HT-29 (cell line): ENCODE data around the gene HARBI1. TPM values are rescaled to one million over a fixed set of nuclear protein-coding genes. Genes with fewer than 3 reads are reported as not detected.

Experiments
- DNase-seq: peaks from one replicate; pipeline ENCODE4 v3.0.0-alpha.2; 2015; ENCODE audit warnings: low spot score
- total RNA-seq: library from RNA; depleted of rRNA; stranded (reverse); fragments of >200 nt; shearing (Covaris generic); gene quantifications from 2 replicates; pipeline ENCODE4 v1.2.3, GENCODE V29; 2014; rRNA removed

The HARBI1 gene, protein sequence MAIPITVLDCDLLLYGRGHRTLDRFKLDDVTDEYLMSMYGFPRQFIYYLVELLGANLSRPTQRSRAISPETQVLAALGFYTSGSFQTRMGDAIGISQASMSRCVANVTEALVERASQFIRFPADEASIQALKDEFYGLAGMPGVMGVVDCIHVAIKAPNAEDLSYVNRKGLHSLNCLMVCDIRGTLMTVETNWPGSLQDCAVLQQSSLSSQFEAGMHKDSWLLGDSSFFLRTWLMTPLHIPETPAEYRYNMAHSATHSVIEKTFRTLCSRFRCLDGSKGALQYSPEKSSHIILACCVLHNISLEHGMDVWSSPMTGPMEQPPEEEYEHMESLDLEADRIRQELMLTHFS
- 8.0 and 8.3 TPM in 2 replicates for total RNA-seq

DNA sequence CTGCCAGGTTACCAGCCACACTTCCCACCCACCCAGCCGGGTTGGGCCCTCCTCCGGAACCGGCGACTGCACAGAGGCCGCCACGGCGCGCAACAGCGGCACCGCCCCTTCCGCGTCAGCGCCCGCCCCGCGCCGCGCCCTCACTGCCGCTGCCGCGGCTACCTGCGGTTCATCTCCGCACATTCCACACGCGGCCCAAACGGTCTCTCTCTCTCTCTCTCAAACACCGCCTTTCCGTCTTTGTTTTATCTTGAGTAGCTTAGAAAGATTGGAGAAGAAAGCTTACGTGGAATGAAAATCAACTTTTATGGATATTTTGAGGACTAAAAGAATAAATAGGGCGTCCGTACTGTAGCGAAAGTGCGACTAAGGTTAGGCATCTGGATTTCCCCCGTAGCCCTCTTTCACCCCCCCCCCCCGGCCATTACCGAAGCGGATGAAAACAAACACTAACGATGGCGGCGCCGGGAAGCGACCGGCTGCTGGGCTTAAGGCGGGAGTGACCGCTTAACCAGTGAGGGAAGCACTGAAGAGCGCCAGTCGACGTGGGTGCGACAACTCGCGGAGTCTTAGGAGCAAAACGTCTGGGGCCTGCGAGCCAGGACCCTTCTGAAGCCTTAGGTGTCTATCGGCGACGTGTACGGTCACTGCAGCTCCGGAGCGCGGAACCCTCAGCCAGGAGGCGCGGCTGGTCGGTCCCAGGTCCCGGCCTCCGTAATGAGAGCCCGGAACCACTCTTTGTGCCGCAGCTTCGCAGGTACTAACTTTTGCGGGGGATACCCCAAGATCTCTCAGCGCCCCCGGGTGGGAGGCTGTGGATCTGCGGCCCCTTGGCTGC lies at the start of gene HARBI1, which contains the start of gene ATG13:
TSS of gene HARBI1 (minus strand) at position 94 of the 838 bp plus-strand sequence. CDS start 990 bp downstream, outside the sequence.
TSS of gene ATG13 (plus strand) at position 420 of the 838 bp plus-strand sequence. CDS start 26,739 bp downstream, outside the sequence.
- DNase-seq, result peak; percentile 96

DNA sequence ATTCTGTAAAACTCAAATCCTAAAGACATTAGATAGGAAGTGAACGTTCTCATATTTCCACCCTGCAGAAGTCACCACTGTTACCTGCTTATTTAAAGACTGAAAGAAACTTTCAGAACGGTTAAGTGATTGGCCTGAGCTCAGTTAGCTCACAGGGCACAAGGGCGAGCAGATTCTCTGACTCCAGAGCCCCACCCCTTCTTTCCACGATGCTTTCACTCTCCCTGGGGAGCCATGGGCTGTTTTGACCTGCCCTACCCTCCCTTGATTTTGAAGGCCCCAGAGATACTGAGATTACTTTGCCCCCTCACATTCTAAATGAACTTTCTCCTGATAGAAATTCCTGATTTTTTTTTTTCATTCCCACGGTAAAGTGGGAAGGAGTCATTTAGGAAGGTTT lies 49.5 kb upstream of the HARBI1 start:
- DNase-seq, result no peak

DNA sequence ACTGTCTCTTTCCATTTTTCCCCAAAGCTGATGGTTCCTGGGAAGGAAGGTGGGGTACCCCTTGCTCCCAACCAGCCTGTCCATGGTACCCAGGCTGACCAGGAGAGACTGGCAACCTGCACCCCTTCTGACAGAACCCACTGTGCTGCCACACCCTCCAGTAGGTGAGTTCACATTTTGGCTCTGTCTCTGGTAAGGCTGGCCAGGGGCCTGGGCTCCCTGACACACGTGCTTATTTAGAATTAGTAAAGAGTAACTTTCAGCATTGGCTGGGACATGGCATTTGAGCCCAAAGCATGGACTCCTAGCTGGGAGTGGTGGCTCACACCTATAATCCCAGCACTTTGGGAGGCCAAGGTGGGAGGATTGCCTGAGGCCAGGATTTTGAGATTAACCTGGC lies 48.3 kb upstream of the HARBI1 start:
- no peak for DNase-seq

DNA sequence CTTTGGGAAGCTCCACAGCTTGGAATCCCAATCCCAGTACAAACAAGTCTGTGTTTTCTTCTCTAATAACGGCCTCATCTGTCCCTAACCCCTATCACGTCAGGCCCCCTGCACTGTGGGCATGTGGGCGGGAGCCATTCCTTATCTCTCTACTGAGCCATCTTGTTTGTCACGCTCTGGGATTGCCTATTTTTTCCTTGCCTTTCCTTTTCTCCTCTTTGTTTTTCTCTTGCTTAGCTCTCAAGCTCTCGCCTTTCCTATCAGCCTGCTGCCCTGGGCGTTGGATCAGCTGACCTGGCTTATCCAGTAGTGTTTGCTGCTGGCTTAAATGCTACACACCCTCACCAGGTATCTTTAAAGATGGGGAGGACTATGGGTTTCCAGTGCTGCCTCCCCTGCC lies 47.6 kb upstream of the HARBI1 start:
- no peak for DNase-seq

DNA sequence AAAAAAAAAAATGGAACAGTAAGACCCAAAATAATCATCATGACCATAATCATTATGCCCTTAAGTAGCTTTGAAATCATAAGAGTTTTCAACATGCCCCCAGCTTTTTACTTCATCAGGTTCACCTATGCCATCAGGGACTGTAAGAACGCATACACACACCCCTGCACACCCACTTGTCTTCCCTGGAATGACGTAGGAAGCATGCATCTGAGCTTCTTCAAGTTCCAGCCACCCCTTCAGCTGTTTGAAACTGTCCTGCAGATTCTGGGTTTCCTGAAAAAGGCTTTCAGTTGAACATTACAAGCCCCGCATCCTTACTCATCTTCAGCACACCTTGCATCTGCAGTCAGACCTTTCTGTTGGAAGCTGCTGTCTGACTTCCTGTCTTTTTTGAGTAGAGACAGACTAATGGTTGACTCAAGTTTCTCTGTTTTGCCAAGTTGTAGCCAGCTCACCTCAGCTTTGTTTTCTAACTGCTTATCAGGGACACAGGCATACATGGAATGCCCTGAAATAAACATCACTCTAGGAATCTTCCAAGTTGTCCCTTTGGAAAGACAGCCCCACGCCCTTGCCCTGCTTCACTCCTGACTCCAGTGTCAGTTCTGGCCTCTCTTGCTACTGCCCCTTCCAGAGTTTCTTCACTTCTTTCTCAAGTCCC lies 46.4 kb upstream of the HARBI1 start:
- DNase-seq, result no peak

DNA sequence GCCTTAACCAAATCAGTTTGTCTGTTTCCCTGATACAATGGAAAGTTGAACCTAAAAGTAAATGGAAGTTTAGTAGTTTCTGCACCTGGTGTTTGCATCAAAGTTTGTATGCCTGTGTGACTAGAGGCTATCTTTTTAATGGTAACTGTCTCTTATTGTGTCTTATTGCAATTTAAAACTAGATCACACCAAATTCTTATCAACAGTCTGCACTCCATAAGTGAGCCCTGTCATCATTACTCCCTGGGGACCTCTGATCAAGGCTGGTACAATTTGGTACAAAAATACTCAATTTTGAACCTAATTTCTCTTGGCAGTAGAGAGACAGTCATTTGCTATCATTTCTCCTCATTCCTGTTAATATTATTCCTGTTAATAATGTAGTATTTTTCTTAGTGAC lies 45.3 kb upstream of the HARBI1 start:
- DNase-seq, result no peak

DNA sequence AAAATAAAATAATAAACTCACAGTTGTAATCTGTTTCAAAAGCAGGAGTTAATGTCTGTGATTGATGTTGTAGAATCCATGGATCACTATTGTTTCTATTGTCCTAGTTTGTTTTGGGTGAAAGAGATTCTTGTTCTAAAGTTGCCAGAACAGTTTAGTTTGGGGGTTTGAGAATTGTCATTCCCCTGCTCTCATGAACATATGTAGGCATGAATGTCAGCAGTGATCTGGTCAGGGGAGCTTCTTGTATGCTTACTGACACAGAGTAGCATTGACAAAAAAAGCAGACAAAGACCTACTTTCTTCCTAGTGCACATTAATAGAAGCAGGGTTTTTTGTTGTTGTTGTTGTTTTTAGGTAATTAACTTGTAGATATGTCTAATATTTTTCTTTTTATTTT lies 44.8 kb upstream of the HARBI1 start:
- no peak for DNase-seq

DNA sequence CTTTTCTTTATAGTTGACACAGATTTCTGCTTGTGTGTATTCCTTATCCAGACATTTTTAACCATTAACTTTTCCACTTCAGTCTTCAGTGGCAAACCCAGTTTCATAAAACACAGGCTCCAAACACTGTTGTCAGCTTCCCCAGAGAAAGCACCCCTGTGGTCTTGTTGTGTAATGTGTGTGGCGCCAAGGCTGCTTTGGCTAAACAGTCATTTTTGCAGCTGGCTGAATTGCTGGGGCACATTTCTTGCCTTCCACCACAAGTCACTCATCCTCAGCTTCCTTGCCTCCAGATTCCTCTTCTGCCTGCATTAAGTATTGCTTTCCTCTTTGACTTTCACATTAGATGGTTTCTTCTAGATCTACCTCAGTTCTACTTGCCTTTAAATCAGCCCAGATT lies 42.9 kb upstream of the HARBI1 start:
- DNase-seq, result no peak

DNA sequence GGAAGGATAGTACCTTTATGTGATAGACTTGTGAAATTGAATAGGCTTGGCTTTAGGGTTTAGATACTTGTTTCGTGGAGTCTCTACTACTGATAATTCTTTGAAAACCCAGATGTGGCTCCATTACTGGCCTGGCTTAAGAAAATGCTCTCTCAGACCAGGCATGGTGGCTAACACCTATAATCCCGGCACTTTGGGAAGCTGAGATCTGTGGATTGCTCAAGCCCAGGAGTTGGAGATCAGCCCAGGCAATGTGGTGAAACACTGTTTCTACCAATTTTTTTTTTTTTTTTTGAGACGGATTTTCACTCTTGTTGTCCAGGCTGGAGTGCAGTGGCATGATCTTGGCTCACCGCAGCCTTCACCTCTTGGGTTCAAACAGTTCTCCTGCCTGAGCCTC lies 41.2 kb upstream of the HARBI1 start:
- no peak for DNase-seq

DNA sequence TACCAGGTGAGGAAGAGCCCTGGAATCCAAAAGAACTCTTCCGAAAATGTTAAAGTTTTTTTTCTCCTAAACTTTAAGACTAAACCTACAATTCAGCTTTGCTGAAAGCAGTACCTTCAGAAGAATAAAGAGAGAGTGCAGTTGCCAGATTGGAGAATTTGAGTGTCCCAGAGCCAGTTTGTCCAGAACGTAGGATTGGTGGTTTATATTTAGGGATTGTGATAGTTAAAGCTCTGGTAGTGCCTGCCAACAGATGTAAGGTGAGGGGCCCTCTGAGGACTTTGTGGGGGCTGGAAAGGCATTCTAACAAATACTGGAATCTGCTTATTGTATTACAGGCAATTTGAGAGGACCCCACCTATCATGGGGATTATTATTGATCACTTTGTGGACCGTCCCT lies 40.2 kb upstream of the HARBI1 start:
- no peak for DNase-seq

DNA sequence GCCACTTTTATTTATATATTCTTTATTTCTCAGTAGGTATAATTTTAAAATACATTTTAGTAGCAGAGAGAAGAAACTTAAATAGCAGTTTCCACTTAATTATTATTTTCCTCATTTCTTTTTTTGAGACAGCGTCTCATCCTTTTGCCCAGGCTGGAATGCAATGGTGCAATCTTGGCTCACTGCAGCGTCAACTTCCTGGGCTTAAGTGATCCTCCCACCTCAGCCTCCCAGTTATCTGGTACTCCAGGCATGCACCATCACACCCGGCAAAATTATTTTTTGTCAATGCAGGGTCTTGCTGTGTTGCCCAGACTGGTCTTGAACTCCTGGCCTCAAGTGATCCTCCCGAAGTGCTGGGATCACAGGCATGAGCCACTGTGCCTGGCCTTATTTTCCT lies 38.6 kb upstream of the HARBI1 start:
- DNase-seq, result no peak

DNA sequence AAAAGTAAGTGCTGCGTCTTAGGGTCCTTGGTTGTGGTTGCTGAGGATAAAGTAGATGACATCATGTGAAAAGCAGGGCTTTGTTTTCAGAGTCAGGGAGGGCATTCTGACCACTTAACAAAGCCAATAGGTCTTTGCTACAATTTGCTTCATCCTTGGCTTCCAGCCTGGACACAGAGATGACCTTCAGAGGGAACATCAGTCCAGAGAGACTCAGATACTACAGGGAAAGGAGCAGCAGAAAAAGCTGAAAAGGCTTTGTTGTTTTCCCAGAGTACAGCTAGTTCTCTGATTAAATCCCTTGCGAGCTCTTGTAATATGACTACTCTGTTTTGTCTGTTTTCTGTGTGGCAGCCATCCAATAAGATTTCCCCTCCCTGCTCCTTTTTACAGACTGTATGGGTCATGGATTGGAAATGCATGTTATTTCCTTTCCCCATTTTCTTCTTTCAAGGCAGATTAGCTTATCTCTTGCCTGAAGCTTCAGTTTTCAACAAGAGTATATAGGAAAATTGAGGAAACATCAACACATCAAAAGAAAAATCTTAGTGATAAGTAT lies 32.2 kb upstream of the HARBI1 start:
- DNase-seq, result no peak

DNA sequence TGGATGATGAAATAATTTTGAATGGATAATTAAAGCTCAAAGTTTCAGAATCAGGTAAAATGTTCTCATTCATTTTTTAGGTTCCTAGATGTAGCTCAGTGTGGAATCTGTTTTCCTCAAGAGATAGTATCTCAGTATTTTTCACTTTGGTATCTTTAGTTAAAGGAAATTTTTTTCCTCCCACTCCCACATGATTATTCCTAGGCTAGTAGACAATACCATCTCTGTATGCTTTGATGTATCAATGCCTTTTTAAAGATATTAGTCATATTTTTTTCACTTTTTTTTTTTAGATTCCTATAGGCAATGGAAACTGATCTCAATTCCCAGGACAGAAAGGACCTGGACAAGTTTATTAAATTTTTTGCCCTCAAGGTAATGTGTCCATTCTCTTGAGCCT lies 27.0 kb upstream of the HARBI1 start:
- no peak for DNase-seq

DNA sequence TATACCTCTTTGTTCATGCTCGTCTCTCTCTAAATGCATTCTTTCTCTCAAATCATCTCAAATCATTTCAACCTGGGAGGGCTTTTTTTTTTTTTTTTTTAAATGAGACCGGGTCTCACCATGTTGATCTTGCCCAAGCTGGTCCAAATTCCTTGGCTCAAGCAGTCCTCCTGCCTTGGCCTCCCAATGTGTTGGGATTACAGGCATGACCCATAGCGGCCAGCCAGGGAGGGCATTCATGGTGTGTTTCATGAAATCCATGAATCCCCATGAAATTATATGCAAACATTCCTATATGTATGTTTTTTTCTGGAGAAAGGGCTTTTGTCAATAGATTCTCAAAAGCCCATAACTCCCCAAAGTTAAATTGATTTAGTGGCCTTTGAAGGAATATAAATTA lies 26.5 kb upstream of the HARBI1 start:
- no peak for DNase-seq

DNA sequence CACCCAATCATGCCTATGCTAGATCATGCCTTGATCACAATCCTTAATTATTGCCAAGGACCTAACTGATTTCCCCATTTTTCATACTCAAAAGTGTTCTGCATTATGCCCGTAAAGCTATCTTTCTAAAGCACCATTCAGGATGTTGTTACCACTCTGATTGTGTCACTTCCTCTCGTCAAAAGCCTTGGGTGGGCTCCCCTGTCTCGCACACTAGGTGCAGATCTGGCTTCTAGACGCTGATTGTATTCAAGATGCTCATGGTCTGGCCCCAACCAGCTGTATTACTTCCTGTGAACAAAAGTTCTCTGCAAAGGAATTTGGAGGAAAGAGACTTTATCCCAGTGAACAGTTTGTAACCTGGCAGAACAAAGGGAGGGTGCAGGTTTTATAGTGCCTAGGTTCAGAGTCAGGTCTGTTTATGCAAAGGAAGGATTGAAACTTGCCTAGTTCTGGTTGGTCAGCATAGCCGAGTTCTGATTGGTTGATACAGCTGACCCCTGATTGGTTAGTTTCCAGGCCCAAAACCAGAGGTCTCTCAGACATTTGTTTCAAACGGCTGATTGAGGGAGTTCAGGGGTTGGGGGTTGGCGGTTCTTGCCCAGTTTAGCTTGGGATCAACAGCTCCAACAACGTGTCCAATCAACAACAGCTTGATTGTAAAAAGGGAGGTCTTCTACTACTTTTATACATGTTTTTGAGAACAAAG lies 25.8 kb upstream of the HARBI1 start:
- DNase-seq, result no peak

DNA sequence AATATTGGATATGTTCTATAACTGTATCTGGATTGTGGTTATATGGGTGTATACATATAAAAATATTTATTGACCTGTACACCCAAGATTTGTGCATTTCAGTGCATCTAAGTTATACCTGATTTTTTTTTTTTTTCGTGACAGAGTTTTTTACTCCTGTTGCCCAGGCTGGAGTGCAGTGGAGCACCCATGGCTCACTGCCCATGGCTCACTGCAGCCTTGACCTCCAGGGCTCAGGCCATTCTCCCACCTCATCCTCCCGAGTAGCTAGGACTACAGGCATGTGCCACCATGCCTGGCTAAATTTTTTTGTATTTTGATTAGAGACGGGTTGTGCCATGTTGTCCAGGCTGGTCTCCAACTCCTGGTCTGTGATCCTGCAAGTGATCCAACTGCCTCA lies 24.6 kb upstream of the HARBI1 start:
- DNase-seq, result no peak

DNA sequence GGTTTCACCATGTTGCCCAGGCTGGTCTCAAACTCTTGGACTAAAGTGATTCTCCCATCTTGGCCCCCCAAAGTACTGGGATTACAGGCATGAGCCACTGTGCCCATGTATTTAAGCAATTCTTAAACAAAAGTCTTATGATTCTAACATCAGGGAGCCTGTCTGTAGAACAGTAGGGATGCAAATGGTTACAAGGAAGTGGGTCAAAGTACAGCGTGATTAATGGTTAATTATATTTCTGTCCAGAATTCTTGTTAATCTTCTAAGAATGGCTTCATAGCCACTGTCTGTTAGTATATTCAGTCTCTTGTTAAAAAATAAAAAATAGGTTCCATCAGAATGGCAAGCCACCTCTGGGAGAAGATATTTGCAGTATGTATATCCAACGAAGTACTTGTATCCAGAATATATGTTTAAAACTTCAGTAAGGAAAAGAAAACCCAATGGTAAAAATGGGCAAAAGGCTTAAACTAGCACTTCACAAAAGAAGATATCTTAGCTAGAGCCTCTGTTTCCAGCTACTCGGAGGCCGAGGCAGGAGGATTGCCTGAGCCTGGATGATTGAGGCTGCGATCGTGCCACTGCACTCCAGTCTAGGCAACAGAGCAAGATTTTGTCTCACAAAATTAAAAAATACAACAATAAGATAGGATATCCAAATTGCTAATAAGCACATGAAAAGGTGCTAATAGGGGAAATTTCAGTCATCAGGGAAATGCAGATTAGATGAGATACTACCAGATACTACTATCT lies 23.2 kb upstream of the HARBI1 start:
- DNase-seq, result peak; percentile 49

DNA sequence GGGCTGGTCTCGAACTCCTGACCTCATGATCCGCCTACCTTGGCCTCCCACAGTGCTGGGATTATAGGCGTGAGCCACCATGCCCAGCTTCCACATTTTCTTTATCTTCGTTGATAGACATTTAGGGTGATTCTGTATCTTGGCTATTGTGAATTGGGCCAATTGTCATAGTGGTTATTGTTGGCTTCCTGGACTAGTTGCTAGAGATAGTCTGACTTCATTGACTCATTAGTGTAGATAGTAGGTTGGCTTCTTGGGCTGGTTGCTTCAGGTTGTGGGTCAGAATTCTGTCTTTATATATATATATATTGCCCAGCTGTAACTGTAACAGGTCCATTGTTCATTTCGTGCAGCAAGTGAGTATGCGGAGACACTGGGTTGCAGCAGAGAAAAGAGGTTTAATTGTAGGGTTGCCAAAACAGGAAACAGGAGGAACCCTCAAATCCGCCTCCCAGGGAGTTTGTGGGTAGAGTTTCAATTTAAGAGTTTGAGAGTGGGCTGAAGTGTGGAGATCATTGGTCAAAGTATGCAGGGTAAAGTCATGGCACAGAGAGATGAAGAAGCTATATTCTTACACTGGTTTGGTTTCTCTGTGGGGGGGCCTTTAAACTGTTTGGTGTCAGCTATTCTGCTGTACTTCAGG lies 22.3 kb upstream of the HARBI1 start:
- DNase-seq, result no peak

DNA sequence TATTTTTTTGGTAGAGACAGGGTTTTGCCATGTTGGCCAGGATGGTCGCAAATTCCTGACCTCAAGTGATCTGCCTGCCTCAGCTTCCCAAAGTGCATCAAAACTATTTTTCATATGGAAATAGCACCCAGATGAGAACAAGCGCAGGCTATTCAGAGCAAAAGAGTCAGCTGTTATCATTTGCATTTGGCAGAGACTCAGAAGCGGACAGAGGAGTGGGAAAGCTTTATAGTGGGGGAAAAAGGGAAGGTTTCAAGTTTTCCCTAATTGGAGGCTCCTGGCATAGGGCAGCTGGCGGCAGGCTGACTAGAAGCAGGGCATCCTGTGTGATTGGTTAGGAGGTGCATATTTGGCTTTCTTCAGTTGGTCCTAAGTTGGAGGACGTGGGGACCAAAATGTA lies 20.5 kb upstream of the HARBI1 start:
- DNase-seq, result no peak

DNA sequence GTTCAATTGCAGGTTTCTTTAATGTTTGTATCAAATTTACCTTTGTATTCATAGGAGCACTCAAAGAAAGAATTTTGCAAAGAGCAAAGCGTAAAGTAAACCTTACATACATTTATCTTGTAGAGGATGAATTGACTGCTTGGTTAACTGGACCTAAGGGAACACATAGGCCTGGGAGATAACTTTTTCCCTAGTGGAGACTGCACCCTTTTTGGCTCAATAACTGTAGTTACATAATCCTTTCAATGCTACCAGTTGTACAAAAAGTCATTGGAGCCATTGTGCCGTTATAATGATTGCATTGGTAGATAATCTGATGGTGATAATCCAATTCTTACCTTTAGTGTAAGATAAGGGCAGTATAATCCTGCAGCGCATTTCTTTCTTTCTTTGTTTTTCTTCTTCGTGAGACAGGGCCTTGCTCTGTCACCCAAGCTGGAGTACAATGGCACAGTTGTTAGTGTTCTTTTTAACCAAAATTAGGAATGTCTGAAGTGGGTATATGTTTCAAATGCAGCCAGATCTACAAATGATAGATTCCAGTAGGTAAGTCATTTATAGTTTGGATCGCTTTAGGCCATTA lies 18.6 kb upstream of the HARBI1 start:
- DNase-seq, result no peak
